T-cell (primary cell): Measurements from ENCODE around the gene SPOPL. TPM values are rescaled to one million over a fixed set of nuclear protein-coding genes. Genes with fewer than 3 reads are reported as not detected.
"Not testable (repeated sequence)": the region's sequence is repeated elsewhere in the genome, so short reads cannot be mapped to it uniquely, and the experiment has no call there.

Source experiments
- ATAC-seq, 4 experiments: fragments of 200-7000 bp in 3 of 4; fragments of 150-1000 bp in 1 of 4; cut with Tn5 transposase; replicated peaks in 1 of 4; 1 replicate in 3 of 4; 2 replicates in 1 of 4; pipeline ENCODE4 v1.10.0; 2021; ENCODE audit warnings: moderate library complexity in 3 of 4, mild to moderate bottlenecking in 2 of 4, moderate number of reproducible peaks in 1 of 4
- CTCF ChIA-PET, 2 donors: fragments of 300-600 bp; sonication (Branson Sonifier 250); formaldehyde crosslinking; loops; one replicate each; lab custom pipeline; 2022; ENCODE audit warnings: antibody characterized with exemption in 2 of 2; lab: Charles Lee
- POLR2A ChIA-PET, 2 donors: fragments of 300-600 bp; sonication (Branson Sonifier 250); formaldehyde crosslinking; loops; one replicate each; lab custom pipeline; 2022; ENCODE audit warnings: antibody characterized with exemption in 2 of 2; lab: Charles Lee
- DNase-seq, 35 experiments: peaks; one replicate each; pipeline versions ENCODE4 v3.0.0 to v3.0.0-alpha.2; 2013 to 2023
- H3K27ac ChIP-seq: one replicate; pipeline ENCODE4 v1.5.1; 2013; ENCODE audit warnings: low read length
- H3K27me3 ChIP-seq, 2 experiments: replicated peaks in 1 of 2; 1 replicate in 1 of 2; 2 replicates in 1 of 2; pipeline versions ENCODE4 v1.6.1 to v1.7.0; 2013; ENCODE audit warnings: low read length in 1 of 2, mixed read lengths in 1 of 2; ENCODE audit not compliant: control insufficient read depth in 2 of 2, insufficient read depth in 2 of 2; ENCODE audit errors: extremely low read depth in 1 of 2
- H3K36me3 ChIP-seq, 2 donors: 1 replicate in 1 of 2; 2 replicates in 1 of 2; pipeline versions ENCODE4 v1.6.1 to v1.7.0; 2013; ENCODE audit warnings: low read length in 1 of 2; ENCODE audit not compliant: control insufficient read depth in 2 of 2, insufficient read depth in 1 of 2; ENCODE audit errors: extremely low read depth in 1 of 2
- H3K4me1 ChIP-seq, 2 experiments: 1 replicate in 1 of 2; 2 replicates in 1 of 2; pipeline versions ENCODE4 v1.6.1 to v1.7.0; 2013; ENCODE audit warnings: low read length in 2 of 2, mixed read lengths in 1 of 2; ENCODE audit not compliant: insufficient read depth in 2 of 2, control insufficient read depth in 1 of 2; ENCODE audit errors: extremely low read depth in 1 of 2
- H3K4me3 ChIP-seq, 2 donors: 1 replicate in 1 of 2; 2 replicates in 1 of 2; pipeline versions ENCODE4 v1.5.1 to v1.7.0; 2013; ENCODE audit warnings: mild to moderate bottlenecking in 2 of 2, low read length in 1 of 2, moderate library complexity in 1 of 2; ENCODE audit not compliant: control insufficient read depth in 1 of 2; ENCODE audit errors: extremely low read depth in 1 of 2
- H3K9me3 ChIP-seq: 2 replicates; pipeline ENCODE4 v1.7.0; 2013
- H3K27ac Mint-ChIP-seq, 2 donors: one replicate each; pipeline ENCODE4 v1.8.0; 2020 to 2021; ENCODE audit warnings: mild to moderate bottlenecking in 2 of 2, mixed read lengths in 2 of 2
- H3K27me3 Mint-ChIP-seq, 2 donors: one replicate each; pipeline ENCODE4 v1.8.0; 2021 to 2022; ENCODE audit warnings: mixed read lengths in 2 of 2
- H3K36me3 Mint-ChIP-seq: one replicate; pipeline ENCODE4 v1.8.0; 2021; ENCODE audit warnings: mixed read lengths
- H3K4me1 Mint-ChIP-seq, 3 donors: one replicate each; pipeline ENCODE4 v1.8.0; 2020 to 2022; ENCODE audit warnings: mixed read lengths in 3 of 3, mild to moderate bottlenecking in 1 of 3
- H3K4me3 Mint-ChIP-seq, 3 donors: one replicate each; pipeline ENCODE4 v1.8.0; 2020 to 2022; ENCODE audit warnings: mild to moderate bottlenecking in 3 of 3, mixed read lengths in 3 of 3, moderate library complexity in 3 of 3
- H3K9me3 Mint-ChIP-seq, 3 donors: one replicate each; pipeline ENCODE4 v1.8.0; 2020 to 2022; ENCODE audit warnings: mixed read lengths in 3 of 3
- WGBS: methylation state at CpG from one replicate; pipeline ENCODE4 v1.1.5; 2013; ENCODE audit warnings: missing lambda C conversion rate; ENCODE audit not compliant: insufficient coverage; 5-methylcytosine and 5-hydroxymethylcytosine counted together
- total RNA-seq, 35 experiments: library from RNA in 6 of 35; stranded (reverse) in 6 of 35; fragments of 120-200 nt in 1 of 35; gene quantifications; one replicate each; pipeline versions ENCODE4 v1.2.1 to v1.2.4 and lab custom pipeline; 2013 to 2026

SPOPL gene
- total RNA-seq, 5 donors from 2014 or later (not counting 1 experiment from before 2014, with no cell fraction given), result 10.4 to 22.0 (median 11.8) TPM

DNA sequence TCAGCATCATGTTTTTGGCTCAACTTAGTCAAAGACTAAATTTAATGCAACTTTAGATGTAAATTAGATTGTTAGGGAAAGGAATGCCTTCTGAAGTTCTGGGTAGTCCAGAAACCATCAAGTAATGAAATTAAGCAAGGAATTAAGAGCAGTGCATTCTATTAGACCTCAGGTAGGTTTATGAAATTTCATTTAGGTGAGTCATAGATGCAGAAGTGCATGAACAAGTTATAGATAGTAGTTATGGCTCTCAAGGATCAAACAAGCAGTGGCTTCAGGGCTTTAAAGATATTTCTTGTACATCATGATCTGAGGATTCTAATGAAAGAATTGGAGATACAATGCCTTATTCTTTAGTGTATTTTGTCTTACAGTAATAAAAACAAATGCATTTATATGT, 25.4 kb upstream of the SPOPL start:
- CTCF ChIA-PET, result interaction anchor here in 1 of 2 donors (1.1 kb wide), 1 partner anchor 10 kb away, joined by 3 read pairs; no protein-coding TSS in a partner anchor
- DNase-seq (no peak), ATAC-seq (no peak)
- no peaks in the 10 kb centered on the region for H3K9me3 Mint-ChIP-seq
- Histone ChIP-seq H3K27me3 (no peaks in the 10 kb centered on the region), H3K36me3 (no peaks in the 10 kb centered on the region), H3K27ac (no peak overlapping the region), H3K4me1 (no peaks in the 10 kb centered on the region), H3K4me3 (no peak overlapping the region), H3K9me3 (no peaks in the 10 kb centered on the region)
- H3K27ac Mint-ChIP-seq, result no peak overlapping the region
- POLR2A ChIA-PET, result no interaction called here
- H3K4me1 Mint-ChIP-seq, result no peaks in the 10 kb centered on the region
- no peak overlapping the region for H3K4me3 Mint-ChIP-seq
- H3K36me3 Mint-ChIP-seq, result no peaks in the 10 kb centered on the region
- peaks cover 0 to 7% of the 10 kb centered on the region in 2 donors for H3K27me3 Mint-ChIP-seq

DNA sequence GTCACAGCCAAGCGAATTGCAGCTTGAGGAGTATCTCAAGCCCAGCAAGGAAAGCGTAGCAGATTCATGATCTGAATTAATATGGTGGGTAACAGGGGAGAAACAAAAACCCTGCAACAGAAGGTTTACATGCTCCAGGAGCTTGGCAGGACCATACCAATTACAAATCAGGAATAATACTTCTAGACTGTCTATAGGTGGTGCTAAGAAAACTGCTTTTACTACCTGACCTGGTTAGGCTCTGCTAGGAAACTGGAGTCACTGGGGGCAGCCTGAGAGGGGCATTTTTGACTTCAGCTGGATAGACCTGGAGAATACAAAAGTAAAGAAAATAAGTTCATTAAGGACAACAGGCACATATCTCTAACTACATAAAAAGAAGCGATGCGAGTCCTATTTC, 24.6 kb upstream of the SPOPL start:
- H3K4me1 Mint-ChIP-seq, result no peaks in the 10 kb centered on the region
- CTCF ChIA-PET, result interaction anchor here in 1 of 2 donors (1.1 kb wide), 1 partner anchor 9 kb away, joined by 3 read pairs; no protein-coding TSS in a partner anchor
- ATAC-seq, result no peak

DNA sequence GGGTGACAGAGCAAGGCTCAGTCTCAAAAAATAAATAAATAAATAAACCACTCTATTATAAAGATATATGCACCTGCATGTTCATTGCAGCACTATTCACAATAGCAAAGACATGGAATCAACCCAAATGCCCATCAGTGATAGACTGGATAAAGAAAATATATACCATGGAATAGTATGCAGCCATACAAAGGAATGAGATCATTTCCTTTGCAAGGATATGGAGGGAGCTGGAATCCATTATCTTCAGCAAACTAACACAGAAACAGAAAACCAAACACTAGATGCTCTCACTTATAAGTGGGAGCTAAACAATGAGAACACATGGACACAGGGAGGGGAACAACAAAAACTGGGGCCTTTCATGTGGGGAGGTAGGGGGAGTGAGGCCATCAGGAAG, 18.8 kb upstream of the SPOPL start:
- H3K36me3 ChIP-seq, H3K4me1 ChIP-seq, DNase-seq, H3K27me3 ChIP-seq, H3K9me3 Mint-ChIP-seq, H3K27ac ChIP-seq, H3K27ac Mint-ChIP-seq, ATAC-seq, POLR2A ChIA-PET, H3K9me3 ChIP-seq, CTCF ChIA-PET, H3K4me1 Mint-ChIP-seq, H3K4me3 ChIP-seq, H3K4me3 Mint-ChIP-seq, H3K36me3 Mint-ChIP-seq: not testable (repeated sequence)
- peaks cover 0 to 10% of the 10 kb centered on the region in 2 donors for H3K27me3 Mint-ChIP-seq

More for the DNA sequence above, 24.6 kb upstream of the SPOPL start:
- POLR2A ChIA-PET, result no interaction called here
- no peak overlapping the region for H3K27ac ChIP-seq
- H3K36me3 ChIP-seq, result no peaks in the 10 kb centered on the region
- H3K4me1 ChIP-seq, result no peaks in the 10 kb centered on the region
- no peaks in the 10 kb centered on the region for H3K9me3 Mint-ChIP-seq
- no peaks in the 10 kb centered on the region for H3K27me3 ChIP-seq
- no peak overlapping the region for H3K4me3 ChIP-seq
- H3K4me3 Mint-ChIP-seq, result no peak overlapping the region
- H3K27ac Mint-ChIP-seq, result no peak overlapping the region
- H3K27me3 Mint-ChIP-seq, result peaks cover 0 to 8% of the 10 kb centered on the region in 2 donors
- WGBS, result no CpG with 5 or more reads among the region's 4 CpGs
- H3K36me3 Mint-ChIP-seq, result no peaks in the 10 kb centered on the region
- H3K9me3 ChIP-seq, result no peaks in the 10 kb centered on the region
- DNase-seq, result no peak

DNA sequence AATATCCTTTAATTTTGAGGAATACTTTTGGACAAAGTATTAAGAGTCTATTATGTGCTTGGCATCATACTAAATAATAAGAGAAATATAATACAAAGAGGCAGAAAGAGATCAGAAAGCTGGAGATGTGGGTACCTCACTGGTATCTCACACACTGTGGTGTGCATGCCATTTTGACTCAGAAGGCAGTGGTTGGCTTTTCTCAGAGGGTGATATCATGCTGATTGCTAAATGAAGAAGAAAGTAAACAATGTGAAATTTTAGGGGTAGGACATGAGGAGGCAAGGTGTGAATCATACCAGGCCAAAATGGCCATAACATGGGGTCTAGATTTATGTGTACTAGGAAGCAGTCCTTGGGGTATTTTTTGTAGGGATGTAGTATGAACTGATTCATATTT, 16.6 kb upstream of the SPOPL start:
- H3K27me3 ChIP-seq, result peaks cover 0 to 3% of the 10 kb centered on the region in 2 experiments
- H3K36me3 Mint-ChIP-seq, result peaks cover 4% of the 10 kb centered on the region
- ATAC-seq, result no peak
- no peak overlapping the region for H3K27ac ChIP-seq
- H3K4me1 ChIP-seq, result no peaks in the 10 kb centered on the region
- H3K36me3 ChIP-seq, result no peaks in the 10 kb centered on the region
- ChIA-PET CTCF (no interaction called here), POLR2A (no interaction called here)
- H3K4me3 ChIP-seq, result no peak overlapping the region
- no peaks in the 10 kb centered on the region for H3K9me3 ChIP-seq
- peaks cover 0 to 5% (median 0%) of the 10 kb centered on the region in 3 donors for H3K9me3 Mint-ChIP-seq
- no peak overlapping the region for H3K27ac Mint-ChIP-seq
- H3K4me3 Mint-ChIP-seq, result no peak overlapping the region
- H3K27me3 Mint-ChIP-seq, result peaks cover 0 to 10% of the 10 kb centered on the region in 2 donors
- H3K4me1 Mint-ChIP-seq, result no peaks in the 10 kb centered on the region
- no peak for DNase-seq

DNA sequence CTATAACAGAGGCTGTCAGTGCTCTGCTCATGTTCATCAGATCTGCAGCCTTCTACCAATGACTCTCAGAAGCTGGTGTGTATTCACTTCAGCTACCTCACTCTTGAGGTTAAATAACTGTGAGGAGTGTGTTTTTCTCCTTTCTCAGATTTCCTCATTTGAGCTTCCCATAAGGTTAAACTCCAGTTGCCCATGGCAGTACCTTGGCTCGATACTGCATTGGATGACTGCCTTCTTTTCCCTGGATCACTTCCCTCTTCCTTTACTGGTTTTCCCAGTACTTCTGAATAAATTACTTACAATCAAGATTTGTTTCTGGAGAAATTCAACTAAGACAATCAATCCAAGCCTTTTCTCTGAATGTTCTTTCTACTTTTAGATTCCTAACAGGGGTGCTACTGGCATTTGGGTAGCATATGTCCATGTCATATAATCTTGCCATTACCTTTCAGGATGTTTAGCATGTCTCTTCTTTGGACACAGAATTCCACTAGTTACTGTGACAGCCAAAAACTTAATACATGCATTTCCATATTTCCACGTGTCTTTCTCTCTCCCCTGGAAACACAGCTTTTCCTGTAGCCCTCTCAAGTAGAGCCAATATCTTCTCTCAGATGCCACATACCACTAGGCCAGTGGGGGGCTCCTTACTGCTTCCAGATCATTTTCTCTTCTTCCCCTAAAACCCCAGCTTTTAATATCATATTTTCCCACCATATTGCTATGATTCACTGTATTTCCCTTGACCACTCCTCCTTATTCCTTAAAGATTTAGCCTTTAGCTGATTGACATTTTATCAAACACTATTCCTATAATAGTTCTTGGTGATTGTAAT, 15.0 kb upstream of the SPOPL start:
- WGBS, result 58% methylated on average over 1 of the region's 2 CpGs
- peaks cover 4% of the 10 kb centered on the region for H3K36me3 Mint-ChIP-seq
- H3K27me3 Mint-ChIP-seq, result peaks cover 0 to 5% of the 10 kb centered on the region in 2 donors
- peaks cover 0 to 5% (median 0%) of the 10 kb centered on the region in 3 donors for H3K9me3 Mint-ChIP-seq
- Histone ChIP-seq H3K27me3 (peaks cover 0 to 3% of the 10 kb centered on the region in 2 experiments), H3K27ac (no peak overlapping the region), H3K36me3 (no peaks in the 10 kb centered on the region), H3K9me3 (no peaks in the 10 kb centered on the region), H3K4me3 (no peak overlapping the region), H3K4me1 (no peaks in the 10 kb centered on the region)
- H3K27ac Mint-ChIP-seq, result no peak overlapping the region
- no peaks in the 10 kb centered on the region for H3K4me1 Mint-ChIP-seq
- DNase-seq, result no peak
- no peak overlapping the region for H3K4me3 Mint-ChIP-seq
- no peak for ATAC-seq
- ChIA-PET CTCF (interaction anchor here in 1 of 2 donors (1.0 kb wide), 1 partner anchor 10 kb away, joined by 3 read pairs; no protein-coding TSS in a partner anchor), POLR2A (no interaction called here)

DNA sequence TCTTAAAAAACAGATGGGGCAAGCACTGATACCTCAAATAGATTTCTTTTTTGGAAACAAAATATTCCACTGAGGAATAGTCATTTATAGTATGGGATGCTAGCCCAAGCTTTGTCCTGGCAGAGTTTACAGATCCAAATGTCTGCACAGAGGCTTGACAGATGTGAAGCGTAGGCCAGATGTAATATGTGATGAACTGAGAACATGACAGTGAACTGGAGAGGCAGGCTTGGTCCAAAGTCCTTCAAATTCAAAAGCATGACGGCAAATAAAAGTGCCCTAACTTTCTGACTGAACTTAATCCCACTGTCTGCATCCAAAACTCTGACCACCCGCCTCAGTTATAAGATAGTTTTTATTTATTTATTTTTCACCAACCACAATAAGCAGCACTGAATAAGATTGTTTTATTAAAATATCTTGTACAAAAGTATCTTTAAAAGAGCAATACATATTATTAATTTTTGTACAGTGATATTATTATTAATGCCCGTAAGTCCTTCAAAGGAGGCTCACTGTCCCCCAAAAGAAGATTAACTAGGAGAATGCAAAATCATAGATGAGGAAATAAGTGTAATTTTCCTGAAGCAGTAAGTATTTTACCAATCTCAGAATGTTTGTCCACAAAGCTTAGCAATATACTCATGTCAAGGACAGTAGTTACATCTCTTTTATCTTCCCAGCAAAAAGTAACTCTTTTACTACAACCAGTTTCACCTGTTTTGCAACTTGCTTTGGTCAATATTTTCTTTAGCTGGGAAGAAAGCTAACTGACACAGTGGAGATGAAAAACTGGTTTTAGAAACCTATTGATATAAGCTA, 10.7 kb upstream of the SPOPL start:
- no peak for ATAC-seq
- CTCF ChIA-PET, result no interaction called here
- WGBS, result no CpG with 5 or more reads among the region's 4 CpGs

More for the DNA sequence above, 10.7 kb upstream of the SPOPL start:
- Mint-ChIP-seq H3K9me3 (no peaks in the 10 kb centered on the region), H3K27me3 (peaks cover 0 to 8% of the 10 kb centered on the region in 2 donors), H3K4me1 (no peaks in the 10 kb centered on the region), H3K27ac (no peak overlapping the region), H3K4me3 (no peak overlapping the region), H3K36me3 (no peaks in the 10 kb centered on the region)
- DNase-seq, result no peak
- Histone ChIP-seq H3K9me3 (no peaks in the 10 kb centered on the region), H3K36me3 (no peaks in the 10 kb centered on the region), H3K4me1 (no peaks in the 10 kb centered on the region), H3K4me3 (no peak overlapping the region), H3K27ac (no peak overlapping the region), H3K27me3 (no peaks in the 10 kb centered on the region)
- POLR2A ChIA-PET, result no interaction called here
